Measurements from ENCODE around the gene KLK5. TPM values are rescaled to one million over a fixed set of nuclear protein-coding genes. Genes with fewer than 3 reads are reported as not detected.

Gene KLK5
- total RNA-seq, 1 donor from 2014 or later = not detected

DNA sequence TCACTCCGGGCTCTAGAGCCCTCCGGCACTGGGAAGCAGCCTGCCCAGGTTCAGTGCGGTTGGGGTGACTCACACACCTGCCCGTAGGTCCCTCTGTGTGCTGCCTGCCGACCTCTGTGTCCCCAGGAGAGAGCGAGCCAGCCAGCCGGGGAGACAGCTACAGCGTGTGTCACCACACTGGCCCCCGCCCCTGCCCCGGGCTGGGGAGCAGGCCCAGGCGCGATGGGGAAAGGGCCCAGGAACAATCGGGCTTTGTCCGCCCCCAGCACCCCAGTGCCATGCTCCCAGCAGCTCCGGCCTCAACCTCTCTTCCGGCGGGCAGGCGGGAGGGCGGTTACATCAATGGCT lies 16.5 kb upstream of the KLK5 start, which contains the start of gene KLK6:
TSS of gene KLK6 (minus strand) at position 179 of the 348 bp plus-strand sequence. CDS start 1,487 bp downstream, outside the sequence.
- Mint-ChIP-seq H3K36me3 (ENCODE audit: low read depth, unreplicated experiment) (no peaks in the 10 kb centered on the region), H3K9me3 (ENCODE audit: unreplicated experiment) (no peaks in the 10 kb centered on the region), H3K4me3 (ENCODE audit: unreplicated experiment) (no peak within 1 kb of the TSS), H3K4me1 (ENCODE audit: unreplicated experiment) (peaks cover 16% of the 10 kb centered on the region), H3K27me3 (ENCODE audit: unreplicated experiment) (peaks cover 12% of the 10 kb centered on the region), H3K27ac (ENCODE audit: unreplicated experiment) (no peak within 1 kb of the TSS)
- TF ChIP-seq, protein P1, sequence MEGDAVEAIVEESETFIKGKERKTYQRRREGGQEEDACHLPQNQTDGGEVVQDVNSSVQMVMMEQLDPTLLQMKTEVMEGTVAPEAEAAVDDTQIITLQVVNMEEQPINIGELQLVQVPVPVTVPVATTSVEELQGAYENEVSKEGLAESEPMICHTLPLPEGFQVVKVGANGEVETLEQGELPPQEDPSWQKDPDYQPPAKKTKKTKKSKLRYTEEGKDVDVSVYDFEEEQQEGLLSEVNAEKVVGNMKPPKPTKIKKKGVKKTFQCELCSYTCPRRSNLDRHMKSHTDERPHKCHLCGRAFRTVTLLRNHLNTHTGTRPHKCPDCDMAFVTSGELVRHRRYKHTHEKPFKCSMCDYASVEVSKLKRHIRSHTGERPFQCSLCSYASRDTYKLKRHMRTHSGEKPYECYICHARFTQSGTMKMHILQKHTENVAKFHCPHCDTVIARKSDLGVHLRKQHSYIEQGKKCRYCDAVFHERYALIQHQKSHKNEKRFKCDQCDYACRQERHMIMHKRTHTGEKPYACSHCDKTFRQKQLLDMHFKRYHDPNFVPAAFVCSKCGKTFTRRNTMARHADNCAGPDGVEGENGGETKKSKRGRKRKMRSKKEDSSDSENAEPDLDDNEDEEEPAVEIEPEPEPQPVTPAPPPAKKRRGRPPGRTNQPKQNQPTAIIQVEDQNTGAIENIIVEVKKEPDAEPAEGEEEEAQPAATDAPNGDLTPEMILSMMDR (IDR thresholded peaks at IDR 0.05; ENCODE audit: unreplicated experiment) = no peak
- DNase-seq (ENCODE audit: low spot score) = no peak

DNA sequence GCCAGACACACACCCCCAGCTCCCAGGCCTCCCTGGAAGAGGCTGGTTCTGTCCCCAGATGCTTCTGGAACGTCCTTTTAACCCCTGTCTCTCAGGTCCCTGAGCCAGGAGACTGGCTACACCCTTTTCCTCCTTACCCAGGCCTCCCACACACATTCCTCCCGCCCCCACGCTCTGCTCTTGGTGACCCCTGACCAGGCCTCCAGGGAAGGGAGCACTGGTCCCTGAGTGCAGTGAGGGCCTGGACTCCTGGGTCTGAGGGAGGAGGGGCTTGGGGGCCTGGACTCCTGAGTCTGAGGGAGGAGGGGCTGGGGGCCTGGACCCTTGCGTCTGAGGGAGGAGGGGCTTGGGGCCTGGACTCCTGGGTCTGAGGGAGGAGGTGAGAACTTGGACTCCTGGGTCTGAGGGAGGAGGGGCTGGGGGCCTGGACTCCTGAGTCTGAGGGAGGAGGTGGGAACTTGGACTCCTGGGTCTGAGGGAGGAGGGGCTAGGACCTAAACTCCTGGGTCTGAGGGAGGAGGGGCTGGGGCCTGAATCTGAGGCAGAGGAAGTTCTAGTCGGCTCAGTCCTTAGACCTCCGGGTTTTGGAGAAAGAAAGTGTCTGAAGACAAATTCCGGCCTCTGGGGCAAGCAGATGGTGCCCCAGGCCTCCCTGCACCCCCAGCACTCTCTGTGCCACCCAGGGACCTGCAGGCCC lies 16.0 kb upstream of the KLK5 start:
- TF ChIP-seq, protein P1 (IDR thresholded peaks at IDR 0.05; ENCODE audit: unreplicated experiment) = no peak
- Mint-ChIP-seq H3K4me3 (ENCODE audit: unreplicated experiment) (no peak overlapping the region), H3K27ac (ENCODE audit: unreplicated experiment) (no peak overlapping the region)

DNA sequence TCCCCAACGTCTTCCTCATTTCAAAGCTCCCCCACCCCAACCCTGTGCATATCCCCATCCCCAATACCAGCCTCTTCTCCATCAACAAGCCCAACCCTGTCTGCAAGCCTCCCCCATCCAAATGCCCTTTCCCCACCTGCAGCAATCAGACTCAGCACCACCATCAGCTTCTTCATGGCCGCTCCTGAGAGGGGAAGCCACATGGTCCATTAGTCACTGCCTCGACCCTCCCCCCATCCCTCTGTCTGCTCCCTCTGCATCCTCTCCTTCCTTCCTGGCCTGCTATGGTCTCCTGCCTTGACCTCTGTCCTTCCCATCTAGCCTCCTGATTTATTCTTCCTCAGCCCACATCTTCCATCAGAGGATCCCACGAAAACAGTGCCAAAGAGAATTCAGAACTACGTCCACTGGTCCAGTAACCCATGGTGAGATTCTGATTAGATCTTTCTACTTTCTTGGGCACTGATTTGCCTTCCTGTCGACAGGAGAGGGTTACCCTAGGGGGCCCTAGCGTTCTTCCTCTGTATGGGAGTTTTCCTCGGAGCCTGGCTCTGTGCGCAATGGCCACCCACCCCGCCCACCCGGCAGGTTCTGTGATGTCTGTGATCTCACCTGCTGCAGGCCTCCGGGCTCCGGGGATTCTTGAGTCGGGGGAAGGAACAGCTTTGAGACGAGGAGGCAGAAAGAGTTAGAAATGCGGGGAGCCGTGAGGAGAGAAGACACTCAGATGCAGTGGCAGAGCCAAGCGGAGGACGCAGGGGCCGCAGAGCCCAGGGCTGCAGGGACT lies 15.3 kb upstream of the KLK5 start:
- DNase-seq (ENCODE audit: low spot score) = no peak
- Mint-ChIP-seq H3K4me3 (ENCODE audit: unreplicated experiment) (no peak overlapping the region), H3K36me3 (ENCODE audit: low read depth, unreplicated experiment) (peaks cover 6% of the 10 kb centered on the region), H3K9me3 (ENCODE audit: unreplicated experiment) (no peaks in the 10 kb centered on the region), H3K27ac (ENCODE audit: unreplicated experiment) (no peak overlapping the region), H3K27me3 (ENCODE audit: unreplicated experiment) (peaks cover 13% of the 10 kb centered on the region), H3K4me1 (ENCODE audit: unreplicated experiment) (peaks cover 16% of the 10 kb centered on the region)
- TF ChIP-seq, protein P1 (IDR thresholded peaks at IDR 0.05; ENCODE audit: unreplicated experiment) = no peak

More for the DNA sequence above, 16.0 kb upstream of the KLK5 start:
- H3K36me3 Mint-ChIP-seq (ENCODE audit: low read depth, unreplicated experiment) = peaks cover 2% of the 10 kb centered on the region
- H3K4me1 Mint-ChIP-seq (ENCODE audit: unreplicated experiment) = peaks cover 16% of the 10 kb centered on the region
- H3K9me3 Mint-ChIP-seq (ENCODE audit: unreplicated experiment) = no peaks in the 10 kb centered on the region
- no peak for DNase-seq (ENCODE audit: low spot score)
- peaks cover 13% of the 10 kb centered on the region for H3K27me3 Mint-ChIP-seq (ENCODE audit: unreplicated experiment)

DNA sequence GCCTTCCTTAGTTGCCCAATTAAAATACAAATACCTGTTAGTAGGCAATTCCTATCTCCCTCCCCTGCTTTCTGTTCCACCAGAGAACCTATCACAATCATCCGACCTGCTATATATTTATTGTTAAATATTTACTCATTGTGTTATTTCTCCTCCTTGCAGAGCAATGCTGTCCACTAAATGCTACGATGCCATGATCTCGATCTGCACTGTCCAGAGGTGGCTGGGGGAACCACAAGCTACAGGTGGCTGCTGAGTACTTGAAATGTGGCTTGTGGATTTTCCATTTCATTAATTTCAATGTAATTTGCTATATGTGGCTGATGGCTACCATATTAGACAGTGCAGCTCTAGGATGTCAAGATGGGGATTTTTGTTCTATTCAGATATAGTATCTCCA lies 11.4 kb upstream of the KLK5 start:
- H3K4me1 Mint-ChIP-seq (ENCODE audit: unreplicated experiment) = peaks cover 6% of the 10 kb centered on the region

More for the DNA sequence above, 11.4 kb upstream of the KLK5 start:
- H3K27me3 Mint-ChIP-seq (ENCODE audit: unreplicated experiment) = peaks cover 13% of the 10 kb centered on the region
- H3K4me3 Mint-ChIP-seq (ENCODE audit: unreplicated experiment) = no peak overlapping the region
- no peak for DNase-seq (ENCODE audit: low spot score)
- H3K36me3 Mint-ChIP-seq (ENCODE audit: low read depth, unreplicated experiment) = peaks cover 22% of the 10 kb centered on the region
- TF ChIP-seq, protein P1 (IDR thresholded peaks at IDR 0.05; ENCODE audit: unreplicated experiment) = no peak
- H3K27ac Mint-ChIP-seq (ENCODE audit: unreplicated experiment) = no peak overlapping the region
- peaks cover 11% of the 10 kb centered on the region for H3K9me3 Mint-ChIP-seq (ENCODE audit: unreplicated experiment)
